Measurements from ENCODE around the gene CRADD. TPM values are rescaled to one million over a fixed set of nuclear protein-coding genes. Genes with fewer than 3 reads are reported as not detected.
"Not testable (repeated sequence)": the region's sequence is repeated elsewhere in the genome, so short reads cannot be mapped to it uniquely, and the experiment has no call there.

CRADD gene
- polyA plus RNA-seq, 1 donor, result 19.3 TPM

DNA sequence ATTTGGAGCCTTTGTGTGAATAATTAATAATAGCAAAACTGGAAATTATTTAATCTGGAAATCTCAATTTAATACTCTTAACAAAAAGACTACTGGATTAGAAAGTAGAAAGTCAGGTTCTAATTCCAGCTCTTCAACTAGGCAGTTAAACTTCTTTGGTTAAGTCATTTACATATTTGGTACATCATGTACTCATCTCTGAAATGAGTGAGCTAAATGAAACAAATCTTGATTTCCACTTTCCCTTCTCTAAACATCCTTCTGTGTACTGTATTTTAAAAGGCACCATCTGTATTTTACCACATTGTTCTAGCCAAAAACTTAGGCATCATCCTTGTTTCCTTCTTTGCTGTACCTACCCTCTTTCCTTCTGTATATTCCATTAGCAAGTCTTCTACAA is 26.9 kb downstream of the CRADD start:
- Histone ChIP-seq H3K4me3 (ENCODE audit: low read length) (no peak overlapping the region), H3K27me3 (ENCODE audit: control insufficient read depth, insufficient read depth, low read length) (no peaks in the 10 kb centered on the region), H3K36me3 (ENCODE audit: control insufficient read depth, insufficient read depth, low read length) (no peaks in the 10 kb centered on the region), H3K4me1 (ENCODE audit: control insufficient read depth, insufficient read depth, low read length) (peaks cover 4% of the 10 kb centered on the region), H3K27ac (ENCODE audit: low read length) (no peak overlapping the region), H3K9me3 (ENCODE audit: control insufficient read depth, low read depth, low read length) (no peaks in the 10 kb centered on the region)
- no peak for DNase-seq

GRCh38 chr12:93704625-93705024 is 27.4 kb downstream of the CRADD start:
- H3K4me1 ChIP-seq (ENCODE audit: control insufficient read depth, insufficient read depth, low read length), result peaks cover 4% of the 10 kb centered on the region
- H3K9me3 ChIP-seq (ENCODE audit: control insufficient read depth, low read depth, low read length), result peaks cover 2% of the 10 kb centered on the region
- H3K27me3 ChIP-seq (ENCODE audit: control insufficient read depth, insufficient read depth, low read length), result no peaks in the 10 kb centered on the region
- DNase-seq, result no peak
- WGBS (ENCODE audit: insufficient coverage, low lambda C conversion rate), result no CpG with 5 or more reads among the region's 4 CpGs
- H3K36me3 ChIP-seq (ENCODE audit: control insufficient read depth, insufficient read depth, low read length), result no peaks in the 10 kb centered on the region
- no peak overlapping the region for H3K4me3 ChIP-seq (ENCODE audit: low read length)
- H3K27ac ChIP-seq (ENCODE audit: low read length), result no peak overlapping the region

- H3K9me3 ChIP-seq (ENCODE audit: control insufficient read depth, low read depth, low read length), result peaks cover 8% of the 10 kb centered on the region
- no peak overlapping the region for H3K4me3 ChIP-seq (ENCODE audit: low read length)
- H3K4me1 ChIP-seq (ENCODE audit: control insufficient read depth, insufficient read depth, low read length), result peaks cover 4% of the 10 kb centered on the region
- DNase-seq, result no peak
- WGBS (ENCODE audit: insufficient coverage, low lambda C conversion rate), result no CpG with 5 or more reads among the region's 1 CpG
- H3K36me3 ChIP-seq (ENCODE audit: control insufficient read depth, insufficient read depth, low read length), result no peaks in the 10 kb centered on the region
- no peak overlapping the region for H3K27ac ChIP-seq (ENCODE audit: low read length)
- H3K27me3 ChIP-seq (ENCODE audit: control insufficient read depth, insufficient read depth, low read length), result no peaks in the 10 kb centered on the region
Measured at GRCh38 chr12:93705237-93705636, 28.1 kb downstream of the CRADD start.

GRCh38 chr12:93706387-93706786 is 29.2 kb downstream of the CRADD start:
- Histone ChIP-seq H3K27me3 (ENCODE audit: control insufficient read depth, insufficient read depth, low read length) (no peaks in the 10 kb centered on the region), H3K36me3 (ENCODE audit: control insufficient read depth, insufficient read depth, low read length) (no peaks in the 10 kb centered on the region), H3K4me3 (ENCODE audit: low read length) (no peak overlapping the region), H3K4me1 (ENCODE audit: control insufficient read depth, insufficient read depth, low read length) (peaks cover 4% of the 10 kb centered on the region), H3K27ac (ENCODE audit: low read length) (no peak overlapping the region), H3K9me3 (ENCODE audit: control insufficient read depth, low read depth, low read length) (peaks cover 8% of the 10 kb centered on the region)
- no peak for DNase-seq
- WGBS (ENCODE audit: insufficient coverage, low lambda C conversion rate), result 100% methylated on average over 1 of the region's 2 CpGs

- H3K27me3 ChIP-seq (ENCODE audit: control insufficient read depth, insufficient read depth, low read length), result no peaks in the 10 kb centered on the region
- peaks cover 4% of the 10 kb centered on the region for H3K4me1 ChIP-seq (ENCODE audit: control insufficient read depth, insufficient read depth, low read length)
- H3K9me3 ChIP-seq (ENCODE audit: control insufficient read depth, low read depth, low read length), result peaks cover 8% of the 10 kb centered on the region
- H3K4me3 ChIP-seq (ENCODE audit: low read length), result no peak overlapping the region
- no peak overlapping the region for H3K27ac ChIP-seq (ENCODE audit: low read length)
- no peak for DNase-seq
- H3K36me3 ChIP-seq (ENCODE audit: control insufficient read depth, insufficient read depth, low read length), result no peaks in the 10 kb centered on the region
- WGBS (ENCODE audit: insufficient coverage, low lambda C conversion rate), result 100% methylated on average over 2 of the region's 2 CpGs
Measured at GRCh38 chr12:93706824-93707223, 29.6 kb downstream of the CRADD start.

GRCh38 chr12:93707836-93708235 is 30.7 kb downstream of the CRADD start:
- DNase-seq, result no peak
- 100% methylated on average over 1 of the region's 1 CpG for WGBS (ENCODE audit: insufficient coverage, low lambda C conversion rate)
- H3K4me3 ChIP-seq (ENCODE audit: low read length), result no peak overlapping the region
- H3K9me3 ChIP-seq (ENCODE audit: control insufficient read depth, low read depth, low read length), result peaks cover 8% of the 10 kb centered on the region
- no peak overlapping the region for H3K27ac ChIP-seq (ENCODE audit: low read length)
- H3K36me3 ChIP-seq (ENCODE audit: control insufficient read depth, insufficient read depth, low read length), result no peaks in the 10 kb centered on the region
- no peaks in the 10 kb centered on the region for H3K27me3 ChIP-seq (ENCODE audit: control insufficient read depth, insufficient read depth, low read length)
- peaks cover 1% of the 10 kb centered on the region for H3K4me1 ChIP-seq (ENCODE audit: control insufficient read depth, insufficient read depth, low read length)

DNA sequence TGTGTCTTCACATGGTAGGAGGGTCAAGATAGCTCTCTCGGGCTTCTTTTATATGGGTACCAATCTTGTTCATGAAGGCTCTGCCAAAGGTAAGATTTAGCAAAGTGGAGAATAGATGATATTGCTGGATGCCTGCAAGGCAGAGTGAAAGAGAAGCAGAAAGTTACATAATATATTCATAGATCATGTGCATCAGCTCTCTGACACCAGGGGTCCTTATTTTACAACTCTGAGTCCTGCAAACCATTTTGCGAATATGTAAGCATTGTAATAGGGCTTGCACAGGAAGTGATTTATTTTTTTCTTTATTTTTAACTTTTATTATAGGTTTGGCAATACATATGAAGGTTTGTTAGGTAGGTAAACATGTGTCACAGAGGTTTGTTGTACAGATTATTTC is 31.8 kb downstream of the CRADD start:
- DNase-seq, result no peak
- no peak overlapping the region for H3K27ac ChIP-seq (ENCODE audit: low read length)
- WGBS (ENCODE audit: insufficient coverage, low lambda C conversion rate), result 83% methylated on average over 1 of the region's 2 CpGs
- peaks cover 8% of the 10 kb centered on the region for H3K9me3 ChIP-seq (ENCODE audit: control insufficient read depth, low read depth, low read length)
- no peaks in the 10 kb centered on the region for H3K4me1 ChIP-seq (ENCODE audit: control insufficient read depth, insufficient read depth, low read length)
- H3K4me3 ChIP-seq (ENCODE audit: low read length), result no peak overlapping the region
- H3K27me3 ChIP-seq (ENCODE audit: control insufficient read depth, insufficient read depth, low read length), result no peaks in the 10 kb centered on the region
- no peaks in the 10 kb centered on the region for H3K36me3 ChIP-seq (ENCODE audit: control insufficient read depth, insufficient read depth, low read length)

- no peak overlapping the region for H3K27ac ChIP-seq (ENCODE audit: low read length)
- no peaks in the 10 kb centered on the region for H3K4me1 ChIP-seq (ENCODE audit: control insufficient read depth, insufficient read depth, low read length)
- WGBS (ENCODE audit: insufficient coverage, low lambda C conversion rate), result no CpG with 5 or more reads among the region's 4 CpGs
- DNase-seq, result no peak
- no peak overlapping the region for H3K4me3 ChIP-seq (ENCODE audit: low read length)
- no peaks in the 10 kb centered on the region for H3K36me3 ChIP-seq (ENCODE audit: control insufficient read depth, insufficient read depth, low read length)
- H3K9me3 ChIP-seq (ENCODE audit: control insufficient read depth, low read depth, low read length), result peaks cover 8% of the 10 kb centered on the region
- H3K27me3 ChIP-seq (ENCODE audit: control insufficient read depth, insufficient read depth, low read length), result no peaks in the 10 kb centered on the region
Measured at GRCh38 chr12:93709386-93709785, 32.2 kb downstream of the CRADD start.

GRCh38 chr12:93710574-93710926 is 33.4 kb downstream of the CRADD start:
- no peak for DNase-seq
- Histone ChIP-seq H3K4me1 (ENCODE audit: control insufficient read depth, insufficient read depth, low read length) (no peaks in the 10 kb centered on the region), H3K27ac (ENCODE audit: low read length) (no peak overlapping the region), H3K36me3 (ENCODE audit: control insufficient read depth, insufficient read depth, low read length) (no peaks in the 10 kb centered on the region), H3K9me3 (ENCODE audit: control insufficient read depth, low read depth, low read length) (peaks cover 8% of the 10 kb centered on the region), H3K4me3 (ENCODE audit: low read length) (no peak overlapping the region), H3K27me3 (ENCODE audit: control insufficient read depth, insufficient read depth, low read length) (no peaks in the 10 kb centered on the region)
- WGBS (ENCODE audit: insufficient coverage, low lambda C conversion rate), result no CpG with 5 or more reads among the region's 2 CpGs

- H3K4me3 ChIP-seq (ENCODE audit: low read length); H3K27ac ChIP-seq (ENCODE audit: low read length); H3K27me3 ChIP-seq (ENCODE audit: control insufficient read depth, insufficient read depth, low read length); H3K9me3 ChIP-seq (ENCODE audit: control insufficient read depth, low read depth, low read length); DNase-seq; H3K36me3 ChIP-seq (ENCODE audit: control insufficient read depth, insufficient read depth, low read length); H3K4me1 ChIP-seq (ENCODE audit: control insufficient read depth, insufficient read depth, low read length): not testable (repeated sequence)
- WGBS (ENCODE audit: insufficient coverage, low lambda C conversion rate), result no CpG with 5 or more reads among the region's 1 CpG
Measured at GRCh38 chr12:93711502-93711901, 34.3 kb downstream of the CRADD start.

- no peak overlapping the region for H3K27ac ChIP-seq (ENCODE audit: low read length)
Measured at GRCh38 chr12:93712200-93712599, 35.0 kb downstream of the CRADD start.

More at GRCh38 chr12:93712200-93712599, 35.0 kb downstream of the CRADD start:
- Histone ChIP-seq H3K4me3 (ENCODE audit: low read length) (no peak overlapping the region), H3K36me3 (ENCODE audit: control insufficient read depth, insufficient read depth, low read length) (no peaks in the 10 kb centered on the region), H3K4me1 (ENCODE audit: control insufficient read depth, insufficient read depth, low read length) (no peaks in the 10 kb centered on the region), H3K27me3 (ENCODE audit: control insufficient read depth, insufficient read depth, low read length) (no peaks in the 10 kb centered on the region), H3K9me3 (ENCODE audit: control insufficient read depth, low read depth, low read length) (peaks cover 8% of the 10 kb centered on the region)
- peak in 1 of 2 donors; percentile 55 for DNase-seq
- WGBS (ENCODE audit: insufficient coverage, low lambda C conversion rate), result 60% methylated on average over 3 of the region's 3 CpGs
